ENCODE data around the gene GET3. TPM values are rescaled to one million over a fixed set of nuclear protein-coding genes. Genes with fewer than 3 reads are reported as not detected.

The GET3 gene
- total and polyA plus RNA-seq, 2 of the 13 experiments (the other 11 are each of a cell fraction or from before 2014, with no cell fraction given): 57.7 to 59.4 TPM

- TF ChIP-seq AKNA (CRISPR knock-in tag; IDR thresholded peaks at IDR 0.05; ENCODE audit: borderline replicate concordance) (no peak), HOXA3 (CRISPR knock-in tag; IDR thresholded peaks at IDR 0.05) (no peak), ZNF598 (CRISPR knock-in tag; IDR thresholded peaks at IDR 0.05; ENCODE audit: borderline replicate concordance) (0 out of 2 replicates have a peak, but pooled peaks have one; percentile 28), ETV5 (CRISPR knock-in tag; IDR thresholded peaks at IDR 0.05; ENCODE audit: borderline replicate concordance) (no peak), NFE2L2 (IDR thresholded peaks at IDR 0.05; ENCODE audit: low read length) (no peak), UBTF (CRISPR knock-in tag; IDR thresholded peaks at IDR 0.05) (0 out of 2 replicates have a peak, but pooled peaks have one; percentile 40), ZNF549 (CRISPR knock-in tag; IDR thresholded peaks at IDR 0.05) (no peak), ARID5B (CRISPR knock-in tag; IDR thresholded peaks at IDR 0.05) (peak; percentile 5; the same call in 1 of the 2 replicates), BCL6 (CRISPR knock-in tag; IDR thresholded peaks at IDR 0.05) (peak; percentile 32; the same call in 1 of the 2 replicates), ZBTB44 (CRISPR knock-in tag; IDR thresholded peaks at IDR 0.05) (no peak), NCOR1 (IDR thresholded peaks at IDR 0.05; ENCODE audit: borderline replicate concordance, low read length) (no peak)
Observed at GRCh38 chr19:12779162-12779993, 42.1 kb downstream of the GET3 start (continued).

All from HepG2 (cell line).